CD4-positive, alpha-beta memory T cell (primary cell): ENCODE measurements around the gene CC2D1A. TPM values are rescaled to one million over a fixed set of nuclear protein-coding genes. Genes with fewer than 3 reads are reported as not detected.

Experiments used
- CTCF ChIA-PET: fragments of 350-600 bp; sonication (Branson Sonifier 250); formaldehyde crosslinking; loops from one replicate; lab custom pipeline; 2021; ENCODE audit warnings: inconsistent platforms; ENCODE audit not compliant: partially characterized antibody; lab: Charles Lee
- POLR2A ChIA-PET: fragments of 350-600 bp; sonication (Branson Sonifier 250); formaldehyde crosslinking; loops from one replicate; lab custom pipeline; 2021; ENCODE audit not compliant: partially characterized antibody; lab: Charles Lee
- DNase-seq, 5 donors: peaks; one replicate each; pipeline versions ENCODE4 v3.0.0 to v3.0.0-alpha.2; 2020 to 2022; ENCODE audit warnings: mixed read lengths in 1 of 5
- H3K27ac ChIP-seq: one replicate; pipeline ENCODE4 v1.7.0; 2013; ENCODE audit warnings: low read depth, low read length
- H3K27me3 ChIP-seq: 2 replicates; pipeline ENCODE4 v1.7.0; 2013; ENCODE audit warnings: mild to moderate bottlenecking, low read length, moderate library complexity; ENCODE audit not compliant: insufficient read depth
- H3K36me3 ChIP-seq: 2 replicates; pipeline ENCODE4 v1.7.0; 2013; ENCODE audit warnings: mild to moderate bottlenecking, low read length, moderate library complexity; ENCODE audit not compliant: insufficient read depth
- H3K4me1 ChIP-seq: 2 replicates; pipeline ENCODE4 v1.7.0; 2013; ENCODE audit warnings: mild to moderate bottlenecking, low read length, moderate library complexity; ENCODE audit not compliant: insufficient read depth
- H3K4me3 ChIP-seq, 2 donors: one replicate each; pipeline ENCODE4 v1.7.0; 2013; ENCODE audit warnings: low read length in 2 of 2, mild to moderate bottlenecking in 1 of 2
- H3K9me3 ChIP-seq, 2 donors: one replicate each; pipeline ENCODE4 v1.7.0; 2013; ENCODE audit warnings: low read length in 2 of 2, control low read depth in 1 of 2; ENCODE audit not compliant: control insufficient read depth in 1 of 2
- H3K27ac Mint-ChIP-seq, 7 donors: one replicate each; pipeline ENCODE4 v1.8.0; 2020 to 2021; ENCODE audit warnings: mixed read lengths in 7 of 7, mild to moderate bottlenecking in 6 of 7, inconsistent platforms in 3 of 7, moderate library complexity in 3 of 7
- H3K27me3 Mint-ChIP-seq, 2 donors: one replicate each; pipeline ENCODE4 v1.8.0; 2020 to 2021; ENCODE audit warnings: mixed read lengths in 2 of 2
- H3K36me3 Mint-ChIP-seq, 2 donors: one replicate each; pipeline ENCODE4 v1.8.0; 2020 to 2021; ENCODE audit warnings: mixed read lengths in 2 of 2, inconsistent platforms in 1 of 2, mild to moderate bottlenecking in 1 of 2
- H3K4me1 Mint-ChIP-seq, 4 donors: one replicate each; pipeline ENCODE4 v1.8.0; 2020 to 2021; ENCODE audit warnings: mixed read lengths in 4 of 4, mild to moderate bottlenecking in 1 of 4
- H3K4me3 Mint-ChIP-seq, 8 donors: one replicate each; pipeline ENCODE4 v1.8.0; 2020 to 2021; ENCODE audit warnings: mixed read lengths in 8 of 8, mild to moderate bottlenecking in 7 of 8, moderate library complexity in 6 of 8, inconsistent platforms in 3 of 8
- H3K9me3 Mint-ChIP-seq, 8 donors: one replicate each; pipeline ENCODE4 v1.8.0; 2020 to 2021; ENCODE audit warnings: mixed read lengths in 8 of 8, mild to moderate bottlenecking in 5 of 8, inconsistent platforms in 3 of 8, moderate library complexity in 1 of 8
- intact Hi-C: fragments of 100-400 bp; cut with micrococcal nuclease; formaldehyde crosslinking; loops from one replicate; pipeline ENCODE4 v1.15.1; 2023
- polyA plus RNA-seq, 2 donors: library from polyadenylated mRNA; unstranded; fragments of 300-500 nt; fragmentation: Illumina TruSeq; gene quantifications; one replicate each; pipeline ENCODE4 v1.2.3, GENCODE V29; 2021
- total RNA-seq, 2 experiments: library from RNA; stranded (reverse); gene quantifications; one replicate each; pipeline ENCODE4 v1.2.3, GENCODE V29; 2021

Gene CC2D1A
- total and polyA plus RNA-seq, 4 experiments from 2014 or later: 3.8 to 37.1 (median 23.4) TPM

- Mint-ChIP-seq H3K9me3 (peaks cover 0 to 3% (median 0%) of the 10 kb centered on the region in 8 donors), H3K4me1 (peaks cover 0 to 15% (median 4%) of the 10 kb centered on the region in 4 donors), H3K27me3 (no peaks in the 10 kb centered on the region), H3K4me3 (no peak overlapping the region), H3K36me3 (peaks cover 44 to 50% of the 10 kb centered on the region in 2 donors), H3K27ac (peak overlapping the region in 1 of 7 donors; percentile 61)
- H3K4me3 ChIP-seq: no peak overlapping the region
- ChIA-PET CTCF (no interaction called here), POLR2A (no interaction called here)
- H3K27me3 ChIP-seq: no peaks in the 10 kb centered on the region
- no peak for DNase-seq
- H3K9me3 ChIP-seq: no peaks in the 10 kb centered on the region
- H3K36me3 ChIP-seq: peaks cover 15% of the 10 kb centered on the region
- no peak overlapping the region for H3K27ac ChIP-seq
- peaks cover 8% of the 10 kb centered on the region for H3K4me1 ChIP-seq
- intact Hi-C loops: no loop called here
Measured at GRCh38 chr19:13923194-13923987, 17.4 kb downstream of the CC2D1A start.

- Mint-ChIP-seq H3K4me1 (peaks cover 0 to 14% (median 4%) of the 10 kb centered on the region in 4 donors), H3K36me3 (peaks cover 38 to 43% of the 10 kb centered on the region in 2 donors), H3K9me3 (peaks cover 0 to 3% (median 0%) of the 10 kb centered on the region in 8 donors), H3K27me3 (no peaks in the 10 kb centered on the region), H3K4me3 (no peak overlapping the region), H3K27ac (peak overlapping the region in 3 of 7 donors; percentile 4 to 78 (median 15))
- POLR2A ChIA-PET: no interaction called here
- H3K9me3 ChIP-seq: no peaks in the 10 kb centered on the region
- H3K27ac ChIP-seq: no peak overlapping the region
- CTCF ChIA-PET: no interaction called here
- H3K4me1 ChIP-seq: peaks cover 8% of the 10 kb centered on the region
- intact Hi-C loops: no loop called here
- no peak overlapping the region for H3K4me3 ChIP-seq
- H3K36me3 ChIP-seq: peaks cover 8% of the 10 kb centered on the region
- H3K27me3 ChIP-seq: no peaks in the 10 kb centered on the region
- DNase-seq: no peak
Measured at GRCh38 chr19:13926010-13926409, 20.0 kb downstream of the CC2D1A start.

GRCh38 chr19:13926715-13927114 lies 20.7 kb downstream of the CC2D1A start:
- Histone ChIP-seq H3K9me3 (no peaks in the 10 kb centered on the region), H3K4me3 (no peak overlapping the region), H3K27me3 (no peaks in the 10 kb centered on the region), H3K27ac (no peak overlapping the region), H3K36me3 (peaks cover 8% of the 10 kb centered on the region), H3K4me1 (peaks cover 8% of the 10 kb centered on the region)
- Mint-ChIP-seq H3K9me3 (peaks cover 0 to 3% (median 0%) of the 10 kb centered on the region in 8 donors), H3K4me1 (peaks cover 0 to 12% (median 4%) of the 10 kb centered on the region in 4 donors), H3K27ac (peak overlapping the region in 3 of 7 donors; percentile 12 to 57 (median 29)), H3K27me3 (no peaks in the 10 kb centered on the region), H3K4me3 (no peak overlapping the region), H3K36me3 (peaks cover 31 to 36% of the 10 kb centered on the region in 2 donors)
- ChIA-PET CTCF (no interaction called here), POLR2A (no interaction called here)
- intact Hi-C loops: no loop called here
- DNase-seq: no peak

GRCh38 chr19:13929340-13929739 lies 23.3 kb downstream of the CC2D1A start:
- Histone ChIP-seq H3K4me3 (no peak overlapping the region), H3K27me3 (no peaks in the 10 kb centered on the region), H3K9me3 (no peaks in the 10 kb centered on the region), H3K36me3 (peaks cover 8% of the 10 kb centered on the region), H3K4me1 (peaks cover 8% of the 10 kb centered on the region), H3K27ac (no peak overlapping the region)
- DNase-seq: no peak
- no peak overlapping the region for H3K27ac Mint-ChIP-seq
- peaks cover 0 to 3% (median 0%) of the 10 kb centered on the region in 8 donors for H3K9me3 Mint-ChIP-seq
- peaks cover 0 to 12% (median 5%) of the 10 kb centered on the region in 4 donors for H3K4me1 Mint-ChIP-seq
- ChIA-PET POLR2A (no interaction called here), CTCF (no interaction called here)
- intact Hi-C loops: no loop called here
- H3K36me3 Mint-ChIP-seq: peaks cover 17 to 21% of the 10 kb centered on the region in 2 donors
- peaks cover 0 to 2% of the 10 kb centered on the region in 2 donors for H3K27me3 Mint-ChIP-seq
- no peak overlapping the region for H3K4me3 Mint-ChIP-seq

GRCh38 chr19:13929956-13930355 lies 24.0 kb downstream of the CC2D1A start:
- CTCF ChIA-PET: no interaction called here
- POLR2A ChIA-PET: no interaction called here
- peaks cover 8% of the 10 kb centered on the region for H3K4me1 ChIP-seq
- no peak overlapping the region for H3K27ac Mint-ChIP-seq
- H3K27me3 Mint-ChIP-seq: peaks cover 0 to 5% of the 10 kb centered on the region in 2 donors
- no peak overlapping the region for H3K27ac ChIP-seq
- H3K9me3 Mint-ChIP-seq: peaks cover 0 to 3% (median 0%) of the 10 kb centered on the region in 8 donors
- no peaks in the 10 kb centered on the region for H3K27me3 ChIP-seq
- no peak for DNase-seq
- H3K4me3 Mint-ChIP-seq: no peak overlapping the region
- H3K9me3 ChIP-seq: no peaks in the 10 kb centered on the region
- peaks cover 8% of the 10 kb centered on the region for H3K36me3 ChIP-seq
- H3K4me3 ChIP-seq: no peak overlapping the region
- intact Hi-C loops: no loop called here
- peaks cover 0 to 13% (median 8%) of the 10 kb centered on the region in 4 donors for H3K4me1 Mint-ChIP-seq
- peaks cover 14 to 17% of the 10 kb centered on the region in 2 donors for H3K36me3 Mint-ChIP-seq

GRCh38 chr19:13930402-13930801 lies 24.4 kb downstream of the CC2D1A start:
- H3K27ac Mint-ChIP-seq: no peak overlapping the region
- no peak overlapping the region for H3K4me3 Mint-ChIP-seq
- ChIA-PET POLR2A (no interaction called here), CTCF (no interaction called here)
- H3K27ac ChIP-seq: no peak overlapping the region
- DNase-seq: no peak
- peaks cover 8% of the 10 kb centered on the region for H3K4me1 ChIP-seq
- H3K36me3 ChIP-seq: peaks cover 8% of the 10 kb centered on the region
- H3K9me3 Mint-ChIP-seq: peaks cover 0 to 3% (median 0%) of the 10 kb centered on the region in 8 donors
- H3K9me3 ChIP-seq: no peaks in the 10 kb centered on the region
- intact Hi-C loops: no loop called here
- H3K4me1 Mint-ChIP-seq: peaks cover 0 to 13% (median 8%) of the 10 kb centered on the region in 4 donors
- H3K4me3 ChIP-seq: no peak overlapping the region
- H3K36me3 Mint-ChIP-seq: peaks cover 13 to 16% of the 10 kb centered on the region in 2 donors
- H3K27me3 Mint-ChIP-seq: peaks cover 0 to 5% of the 10 kb centered on the region in 2 donors
- no peaks in the 10 kb centered on the region for H3K27me3 ChIP-seq

- no peaks in the 10 kb centered on the region for H3K9me3 ChIP-seq
- peaks cover 0 to 5% of the 10 kb centered on the region in 2 donors for H3K27me3 Mint-ChIP-seq
- peaks cover 0 to 3% (median 0%) of the 10 kb centered on the region in 8 donors for H3K9me3 Mint-ChIP-seq
- peaks cover 4% of the 10 kb centered on the region for H3K36me3 ChIP-seq
- no peak overlapping the region for H3K27ac ChIP-seq
- H3K36me3 Mint-ChIP-seq: peaks cover 11 to 12% of the 10 kb centered on the region in 2 donors
- intact Hi-C loops: no loop called here
- CTCF ChIA-PET: no interaction called here
- H3K4me3 ChIP-seq: no peak overlapping the region
- no peak for DNase-seq
- peaks cover 0 to 10% (median 5%) of the 10 kb centered on the region in 4 donors for H3K4me1 Mint-ChIP-seq
- POLR2A ChIA-PET: interaction anchor here (0.6 kb wide), 1 partner anchor 44 kb away, joined by 3 read pairs; no protein-coding TSS in a partner anchor
- H3K4me1 ChIP-seq: peaks cover 5% of the 10 kb centered on the region
- peaks cover 3% of the 10 kb centered on the region for H3K27me3 ChIP-seq
- no peak overlapping the region for H3K27ac Mint-ChIP-seq
- H3K4me3 Mint-ChIP-seq: no peak overlapping the region
Measured at GRCh38 chr19:13931391-13932148, 25.6 kb downstream of the CC2D1A start.
